Liver (tissue), 9 donors: ENCODE measurements around the gene PRMT2. TPM values are rescaled to one million over a fixed set of nuclear protein-coding genes. Genes with fewer than 3 reads are reported as not detected.

Experiments
- DNase-seq: peaks from one replicate; pipeline ENCODE4 v3.0.0-alpha.2; 2017; ENCODE audit warnings: low spot score
- H3K27ac ChIP-seq, 2 donors: one replicate each; pipeline ENCODE4 v1.7.0; 2013; ENCODE audit warnings: inconsistent platforms in 2 of 2, low read length in 2 of 2, control low read depth in 1 of 2, low read depth in 1 of 2, mild to moderate bottlenecking in 1 of 2
- H3K27me3 ChIP-seq, 4 donors: one replicate each; pipeline versions ENCODE4 v1.6.1 to v1.7.0; 2013; ENCODE audit warnings: low read length in 3 of 4, inconsistent platforms in 1 of 4, mild to moderate bottlenecking in 1 of 4, moderate library complexity in 1 of 4; ENCODE audit not compliant: control insufficient read depth in 4 of 4, insufficient read depth in 4 of 4
- H3K36me3 ChIP-seq, 4 donors: one replicate each; pipeline versions ENCODE4 v1.6.1 to v1.7.0; 2013; ENCODE audit warnings: low read length in 3 of 4, mild to moderate bottlenecking in 3 of 4, low read depth in 1 of 4, moderate library complexity in 1 of 4; ENCODE audit not compliant: control insufficient read depth in 4 of 4, insufficient read depth in 3 of 4
- H3K4me1 ChIP-seq, 4 donors: one replicate each; pipeline versions ENCODE4 v1.6.1 to v1.7.0; 2013; ENCODE audit warnings: low read length in 3 of 4, mild to moderate bottlenecking in 3 of 4, moderate library complexity in 1 of 4; ENCODE audit not compliant: control insufficient read depth in 4 of 4, insufficient read depth in 4 of 4
- H3K4me3 ChIP-seq, 3 donors: one replicate each; pipeline versions ENCODE4 v1.6.1 to v1.7.0; 2013; ENCODE audit warnings: low read length in 3 of 3, control low read depth in 1 of 3, low read depth in 1 of 3, mild to moderate bottlenecking in 1 of 3
- H3K9ac ChIP-seq, 2 donors: one replicate each; pipeline ENCODE4 v1.7.0; 2013; ENCODE audit warnings: low read length in 2 of 2, mild to moderate bottlenecking in 2 of 2, moderate library complexity in 2 of 2, control low read depth in 1 of 2, low read depth in 1 of 2
- H3K9me3 ChIP-seq, 4 donors: one replicate each; pipeline versions ENCODE4 v1.6.1 to v1.7.0; 2013; ENCODE audit warnings: low read length in 3 of 4; ENCODE audit not compliant: control insufficient read depth in 4 of 4
- ATF3 ChIP-seq: IDR thresholded peaks from 2 replicates; pipeline ENCODE4 v1.6.1; 2016; ENCODE audit warnings: antibody characterized with exemption
- CTCF ChIP-seq: fragments of 150-350 bp; IDR thresholded peaks from 2 replicates; pipeline ENCODE4 v1.5.1; 2017; ENCODE audit warnings: improper control_type of control experiment, low read depth, low read length; ENCODE audit not compliant: missing input control
- EGR1 ChIP-seq, 2 donors: IDR thresholded peaks; 2 replicates each; pipeline ENCODE4 v1.6.1; 2016 to 2018; ENCODE audit warnings: antibody characterized with exemption in 2 of 2, low read depth in 2 of 2
- FOXA1 ChIP-seq: IDR thresholded peaks from 2 replicates; pipeline ENCODE4 v1.6.1; 2016; ENCODE audit warnings: antibody characterized with exemption
- FOXA2 ChIP-seq: IDR thresholded peaks from 2 replicates; pipeline ENCODE4 v1.6.1; 2016; ENCODE audit warnings: antibody characterized with exemption
- GABPA ChIP-seq, 2 donors: IDR thresholded peaks in 1 of 2; conservative IDR thresholded peaks in 1 of 2; 2 replicates each; pipeline ENCODE4 v1.6.1; 2016; ENCODE audit warnings: antibody characterized with exemption in 2 of 2, mild to moderate bottlenecking in 1 of 2, moderate library complexity in 1 of 2
- HNF4A ChIP-seq, 2 donors: conservative IDR thresholded peaks; 2 replicates each; pipeline ENCODE4 v1.6.1; 2016; ENCODE audit warnings: antibody characterized with exemption in 2 of 2, mild to moderate bottlenecking in 2 of 2
- HNF4G ChIP-seq: IDR thresholded peaks from 2 replicates; pipeline ENCODE4 v1.6.1; 2016; ENCODE audit warnings: antibody characterized with exemption
- JUND ChIP-seq, 2 donors: IDR thresholded peaks; 2 replicates each; pipeline ENCODE4 v1.6.1; 2016; ENCODE audit warnings: antibody characterized with exemption in 2 of 2
- MAX ChIP-seq: IDR thresholded peaks from 2 replicates; pipeline ENCODE4 v1.6.1; 2016; ENCODE audit warnings: antibody characterized with exemption
- NR2F2 ChIP-seq: IDR thresholded peaks from 2 replicates; pipeline ENCODE4 v1.6.1; 2016; ENCODE audit warnings: antibody characterized with exemption
- RAD21 ChIP-seq, 2 donors: IDR thresholded peaks; 2 replicates each; pipeline ENCODE4 v1.6.1; 2016; ENCODE audit warnings: antibody characterized with exemption in 2 of 2, mild to moderate bottlenecking in 2 of 2
- REST ChIP-seq: IDR thresholded peaks from 2 replicates; pipeline ENCODE4 v1.6.1; 2016; ENCODE audit warnings: antibody characterized with exemption, mild to moderate bottlenecking
- RXRA ChIP-seq, 2 donors: IDR thresholded peaks; 2 replicates each; pipeline ENCODE4 v1.6.1; 2017 to 2018; ENCODE audit warnings: antibody characterized with exemption in 2 of 2, mild to moderate bottlenecking in 1 of 2
- SP1 ChIP-seq: IDR thresholded peaks from 2 replicates; pipeline ENCODE4 v1.6.1; 2018; ENCODE audit warnings: antibody characterized with exemption, mild to moderate bottlenecking
- TAF1 ChIP-seq: conservative IDR thresholded peaks from 2 replicates; pipeline ENCODE4 v1.6.1; 2016; ENCODE audit warnings: antibody characterized with exemption, mild to moderate bottlenecking
- YY1 ChIP-seq: IDR thresholded peaks from 2 replicates; pipeline ENCODE4 v1.6.1; 2016; ENCODE audit warnings: antibody characterized with exemption, mild to moderate bottlenecking
- ZBTB33 ChIP-seq: IDR thresholded peaks from 2 replicates; pipeline ENCODE4 v1.6.1; 2016; ENCODE audit warnings: antibody characterized with exemption
- WGBS: extraction: QIAGEN DNeasy Blood & Tissue Kit; methylation state at CpG from one replicate; pipeline ENCODE4 v1.1.7; 2013; 5-methylcytosine and 5-hydroxymethylcytosine counted together
- polyA plus RNA-seq, 2 donors: library from polyadenylated mRNA; stranded (reverse) in 1 of 2; unstranded in 1 of 2; fragments of 200-250 nt in 1 of 2; fragments of >200 nt in 1 of 2; fragmentation: Nextera tagmentation in 1 of 2; extraction: Ambion mirVana in 1 of 2; gene quantifications; one replicate each; pipeline versions ENCODE4 v1.2.1 to v1.2.3, GENCODE V29; 2013 to 2015
- total RNA-seq, 2 donors: library from RNA; depleted of rRNA; stranded (reverse); fragments of >200 nt; gene quantifications; one replicate each; pipeline ENCODE4 v1.2.3, GENCODE V29; 2014
- donor health status: healthy.
- donor health status: healthy.
- donor health status: healthy.
- donor health status: healthy.
- donor health status: healthy.

PRMT2 gene
- total and polyA plus RNA-seq, 4 donors: 17.9 to 29.2 (median 23.2) TPM

GRCh38 chr21:46641656-46642055 is 6.2 kb downstream of the PRMT2 start:
- no peaks in the 10 kb centered on the region for H3K27me3 ChIP-seq
- H3K4me3 ChIP-seq: no peak overlapping the region
- no peak overlapping the region for H3K27ac ChIP-seq
- WGBS: 97% methylated on average over 8 of the region's 8 CpGs
- H3K9me3 ChIP-seq: no peaks in the 10 kb centered on the region
- no peak for DNase-seq
- H3K4me1 ChIP-seq: peaks cover 0 to 8% (median 6%) of the 10 kb centered on the region in 4 donors
- TF ChIP-seq EGR1 (IDR thresholded peaks at IDR 0.05; ENCODE audit: low read depth in 2 of 2) (no peak), YY1 (no peak), RXRA (IDR thresholded peaks at IDR 0.05) (no peak), RAD21 (IDR thresholded peaks at IDR 0.05) (no peak), NR2F2 (no peak), ATF3 (no peak), SP1 (no peak), GABPA (IDR thresholded peaks at IDR 0.05 in 1 of 2, conservative IDR thresholded peaks at IDR 0.05 in 1 of 2) (no peak), FOXA1 (no peak), REST (no peak), ZBTB33 (no peak), CTCF (no peak), JUND (IDR thresholded peaks at IDR 0.05) (no peak), HNF4A (conservative IDR thresholded peaks at IDR 0.05) (no peak), HNF4G (no peak), FOXA2 (no peak), MAX (no peak), TAF1 (no peak)
- H3K9ac ChIP-seq: no peak overlapping the region
- H3K36me3 ChIP-seq: peaks cover 9 to 32% (median 19%) of the 10 kb centered on the region in 4 donors
